Hematopoietic multipotent progenitor cell treated with erythropoietin and hydrocortisone succinate and interleukin-3 and kit ligand, for 6 days (in vitro differentiated cells): ENCODE measurements around the gene ITPRIP.

ENCODE experiments used
- DNase-seq: peaks from one replicate; pipeline ENCODE4 v3.0.0-alpha.2; 2015

The ITPRIP gene

DNA sequence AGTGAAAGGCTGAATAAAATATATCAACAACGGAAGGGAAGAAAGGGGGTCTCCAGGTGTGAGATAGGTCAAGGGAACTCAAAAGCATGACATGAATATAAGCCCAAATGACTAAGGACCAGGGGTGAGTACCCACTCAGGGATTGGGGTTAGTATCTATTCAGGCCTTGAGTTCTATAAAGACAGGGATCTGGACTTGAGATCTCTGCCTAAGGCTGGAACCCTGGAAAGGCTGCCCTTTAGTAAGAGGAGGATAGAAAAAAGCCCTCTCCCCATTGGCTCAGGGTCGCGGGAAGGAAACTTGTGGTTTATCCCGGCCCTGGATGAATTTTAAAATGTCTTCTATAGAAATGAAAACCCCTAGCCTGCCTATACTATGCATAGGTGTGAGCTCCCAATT, 2.4 kb upstream of the ITPRIP start:
- no peak for DNase-seq

DNA sequence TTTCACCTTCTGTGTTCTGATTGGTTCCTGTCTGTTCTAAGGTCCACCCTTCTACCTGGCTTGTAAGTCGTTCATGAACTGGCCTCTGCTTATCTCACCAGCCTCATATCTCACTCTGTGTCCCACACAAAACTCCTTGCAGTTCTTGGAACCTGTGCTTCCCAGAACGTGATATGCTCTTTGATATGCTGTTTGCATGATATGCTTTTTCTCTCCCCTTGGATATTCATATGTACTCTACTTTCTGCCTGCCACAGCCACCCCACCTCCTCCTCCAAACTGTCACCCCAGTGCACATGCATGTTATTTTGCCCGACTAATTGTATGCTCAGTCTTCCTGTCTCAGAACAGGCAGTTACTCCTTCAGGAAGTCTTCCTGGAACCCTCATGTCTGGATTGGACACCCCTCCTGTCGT, 1.9 kb upstream of the ITPRIP start:
- DNase-seq = peak; percentile 90

DNA sequence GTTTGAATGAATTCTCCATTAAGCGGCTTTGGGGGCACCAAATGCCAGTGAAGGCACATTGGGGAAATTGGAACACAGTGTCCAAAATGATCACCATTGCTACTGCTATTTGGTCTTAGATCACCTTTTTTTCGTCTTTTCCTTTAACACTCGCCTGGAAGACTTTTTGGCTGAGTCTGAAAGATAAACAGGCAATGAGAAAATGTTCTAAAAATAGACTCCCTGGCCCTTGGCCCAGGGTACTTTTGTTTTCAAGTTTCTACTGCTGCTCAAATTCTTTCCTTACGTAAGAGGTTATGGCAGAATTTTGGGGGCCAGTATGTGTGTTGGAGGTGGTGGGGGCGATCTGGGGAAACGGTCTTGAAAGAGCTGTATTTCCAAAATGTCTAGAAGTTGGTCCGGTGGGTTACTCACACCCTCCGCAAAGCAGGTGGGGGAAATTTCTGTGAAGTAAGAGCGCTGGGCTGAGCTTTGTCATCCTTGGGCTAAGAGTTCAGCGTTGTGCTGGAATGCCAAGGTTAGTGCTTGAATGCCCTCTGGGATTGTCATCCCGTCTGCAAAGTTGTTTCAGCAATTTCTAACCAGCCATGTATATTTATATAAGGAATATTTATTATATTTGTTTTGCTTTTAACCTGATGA, 1.3 kb upstream of the ITPRIP start:
- peak; percentile 52 for DNase-seq

DNA sequence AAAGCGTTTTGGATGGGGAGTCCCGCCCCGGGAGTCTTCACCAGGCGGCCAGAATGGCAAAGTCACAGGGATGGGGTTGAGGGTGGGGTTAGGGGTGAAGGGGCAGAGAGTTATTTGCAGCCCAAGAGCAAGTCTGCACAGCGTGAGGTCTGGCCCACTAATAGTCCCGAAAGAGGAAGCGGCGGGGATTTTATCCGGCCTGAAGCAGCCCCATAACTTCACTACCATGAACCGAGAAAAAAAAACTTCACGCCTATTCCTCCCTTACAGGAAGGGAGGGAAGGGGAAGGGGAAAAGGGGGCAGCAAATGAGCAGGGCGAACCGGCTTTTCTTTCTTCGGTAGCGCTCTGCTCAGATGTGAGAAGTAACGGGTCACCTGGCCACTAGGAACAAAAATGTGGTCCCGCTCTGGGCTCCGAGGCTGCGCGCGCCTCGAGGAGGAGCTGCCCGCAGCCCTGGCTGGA, 712 bp downstream of the ITPRIP start:
- DNase-seq = peak; percentile 73

DNA sequence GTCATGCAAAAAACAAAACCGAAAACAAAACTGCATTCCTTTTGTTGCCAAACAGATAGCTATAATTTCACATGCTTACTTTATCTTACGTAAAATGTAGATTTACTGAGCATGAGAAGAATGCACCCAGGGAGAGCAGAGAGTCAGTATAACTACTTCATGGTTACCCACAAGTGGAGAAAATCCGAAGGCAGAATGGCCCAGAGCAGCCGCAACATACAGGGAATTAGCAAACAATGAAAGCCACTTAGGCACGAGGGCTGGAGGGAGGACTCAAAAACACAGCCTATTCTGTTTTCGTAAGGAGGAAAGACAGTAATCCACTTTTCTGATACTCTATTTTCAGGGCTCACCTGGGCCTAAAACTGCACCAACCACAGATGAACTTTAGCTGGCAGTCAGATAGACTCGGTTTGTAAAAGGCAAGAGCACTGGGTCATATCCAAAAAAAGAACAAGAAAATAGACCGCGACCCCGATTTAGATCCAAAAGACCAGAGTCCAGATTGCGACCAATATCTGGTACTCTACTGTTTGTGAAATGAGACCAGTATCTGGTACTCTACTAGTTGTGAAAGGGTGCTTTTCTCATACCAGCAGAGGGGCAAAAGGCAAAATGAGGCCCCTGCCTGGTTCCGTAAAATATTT, 1.3 kb downstream of the ITPRIP start:
- DNase-seq = no peak

DNA sequence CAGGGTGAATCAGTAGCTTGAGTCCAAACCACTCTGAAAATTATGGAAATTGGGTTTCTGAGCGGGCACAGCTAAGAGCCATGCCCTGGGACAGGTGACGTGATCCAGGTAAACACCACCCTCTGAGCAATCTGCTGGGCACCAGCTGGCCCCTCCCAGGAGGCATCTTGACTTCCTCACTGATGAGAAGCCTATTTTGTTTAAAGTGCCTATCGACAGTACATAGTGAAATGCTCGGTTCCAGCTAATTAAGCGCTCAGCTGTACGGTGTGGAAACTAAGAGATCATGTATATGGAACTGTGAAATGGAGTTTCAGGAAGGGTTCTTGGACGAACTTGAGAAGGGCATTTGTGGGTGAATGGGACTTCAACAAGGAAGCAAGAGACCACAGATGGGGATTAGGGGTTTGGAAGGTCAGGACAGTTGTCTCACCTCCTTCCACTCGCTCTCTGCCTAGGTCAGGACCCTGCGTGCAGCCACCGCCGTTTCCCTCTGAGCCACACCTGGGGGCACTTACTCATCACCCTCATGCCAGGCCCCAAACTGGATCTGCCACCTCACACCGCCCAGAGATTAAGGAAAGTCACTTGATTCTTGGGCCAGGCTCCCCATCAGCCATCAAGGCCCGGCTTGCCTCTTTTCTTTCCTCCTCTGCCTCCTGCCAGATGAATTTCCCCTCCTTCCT, 3.2 kb downstream of the ITPRIP start:
- DNase-seq = no peak

DNA sequence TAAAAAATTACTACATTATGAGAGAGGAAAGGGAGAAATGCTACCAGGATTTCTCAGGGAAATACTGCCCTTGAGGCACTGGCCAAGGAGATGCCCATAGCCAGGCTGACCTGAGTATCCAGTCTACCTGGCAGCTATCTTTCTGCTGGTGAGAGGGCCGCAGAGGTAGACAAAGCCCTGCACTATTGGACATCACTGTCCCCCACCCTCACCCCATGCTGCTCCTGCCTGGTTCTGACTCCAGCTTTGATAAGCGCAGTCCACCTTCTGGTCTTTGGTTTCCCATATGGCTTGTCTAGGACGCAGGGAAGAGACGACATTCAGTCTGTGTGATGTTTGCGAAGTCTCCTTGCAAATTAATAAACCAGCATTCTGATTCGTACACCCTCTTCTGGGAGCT, 3.7 kb downstream of the ITPRIP start:
- DNase-seq = no peak

DNA sequence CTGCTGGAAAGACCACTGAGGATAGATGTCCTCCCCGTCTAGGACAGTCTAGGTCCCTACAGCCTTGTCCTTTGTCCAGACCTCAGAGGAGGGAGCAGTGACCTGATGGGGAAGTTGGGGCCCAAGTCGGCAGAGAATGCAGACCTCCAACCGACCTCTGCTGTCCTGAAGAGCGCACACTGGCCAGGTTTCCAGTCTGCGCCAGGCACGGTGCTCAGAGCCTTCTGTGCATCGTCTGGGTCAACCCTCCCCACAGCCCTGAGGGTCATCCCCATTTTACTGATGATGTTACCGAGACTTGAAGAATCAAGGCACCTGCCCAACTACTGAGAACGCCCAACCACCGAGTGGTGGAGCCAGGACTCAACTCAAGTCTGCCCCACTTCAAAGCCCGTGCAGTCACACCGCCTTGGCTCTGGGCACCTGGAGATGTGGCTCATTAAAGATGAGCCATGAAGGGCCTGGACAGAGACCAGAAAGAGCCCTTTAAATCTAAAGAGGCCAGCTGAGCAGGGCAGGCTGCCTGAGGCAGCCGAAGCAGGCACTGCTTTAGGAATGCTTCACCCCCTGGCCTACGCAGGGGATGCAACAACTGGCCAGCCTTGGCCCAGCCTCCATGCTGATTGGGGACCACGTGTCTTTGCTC, 4.4 kb downstream of the ITPRIP start:
- no peak for DNase-seq

DNA sequence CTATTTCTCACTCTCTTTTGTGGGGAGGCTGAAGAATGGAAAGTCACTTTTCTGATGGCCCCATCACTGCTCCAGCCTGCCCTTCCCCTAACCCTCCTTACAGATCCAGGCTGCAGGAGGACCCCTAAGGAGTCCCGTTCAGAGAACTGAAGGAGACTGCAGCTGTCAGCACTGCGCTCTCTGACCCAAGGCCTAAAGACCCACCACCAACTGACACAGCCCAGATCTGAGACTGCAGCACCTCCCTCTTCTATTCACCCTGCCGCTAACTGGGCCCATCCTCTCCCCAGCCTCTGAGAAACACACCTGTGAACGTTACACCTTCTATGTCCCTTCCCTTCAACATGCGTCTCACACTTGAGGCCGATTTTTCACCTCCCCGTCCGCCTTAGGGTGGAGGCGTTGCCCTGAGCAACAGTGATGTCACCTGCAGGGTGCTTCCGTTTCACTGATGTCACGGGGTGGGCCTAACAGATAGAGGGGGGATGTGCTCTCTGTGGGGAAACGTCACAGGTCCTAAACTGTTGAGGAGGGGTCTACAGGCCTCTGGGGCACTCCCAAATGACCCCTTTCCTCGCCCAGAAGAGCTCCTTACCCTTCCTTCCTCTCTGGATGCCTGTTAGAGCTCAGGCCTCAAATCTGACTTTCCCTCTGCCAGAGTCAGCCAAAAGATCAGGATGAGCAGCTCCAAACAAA, 5.1 kb downstream of the ITPRIP start:
- no peak for DNase-seq

DNA sequence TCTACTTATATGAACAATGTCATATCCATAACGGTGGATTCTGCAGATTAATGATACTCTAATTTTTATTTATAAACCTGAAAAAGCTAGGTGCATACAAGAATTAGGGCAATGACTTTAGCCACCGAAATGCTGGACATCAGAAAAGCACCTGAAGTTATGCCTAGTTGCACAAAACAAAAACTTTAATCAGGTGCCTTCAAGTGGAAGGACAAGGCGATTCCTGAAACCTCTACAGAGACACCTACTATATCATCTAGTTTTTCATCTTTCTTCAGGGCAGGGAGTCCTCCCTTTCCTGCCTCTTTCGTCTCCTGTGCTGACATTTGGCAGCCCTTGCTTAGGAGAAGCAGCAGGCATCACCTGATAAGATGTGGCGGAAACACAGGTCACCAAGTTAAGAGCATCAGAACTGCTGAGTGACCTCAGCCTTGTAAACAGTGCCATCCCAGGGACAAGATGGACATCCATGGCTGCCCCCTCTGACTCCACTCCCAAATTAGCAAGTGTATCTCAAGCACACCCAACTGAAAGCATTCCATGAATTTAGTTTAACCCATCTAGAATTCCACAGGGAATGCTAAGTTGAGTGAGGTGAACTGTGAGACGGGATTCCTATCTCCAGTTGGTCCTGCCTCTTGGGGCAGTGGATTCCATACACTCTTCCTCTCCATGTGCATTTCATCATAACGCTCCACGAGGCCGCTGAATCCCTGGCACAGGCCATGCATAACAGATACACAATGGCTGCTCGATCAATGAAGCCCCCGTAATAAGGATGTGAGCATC, 5.8 kb downstream of the ITPRIP start:
- peak; percentile 56 for DNase-seq

DNA sequence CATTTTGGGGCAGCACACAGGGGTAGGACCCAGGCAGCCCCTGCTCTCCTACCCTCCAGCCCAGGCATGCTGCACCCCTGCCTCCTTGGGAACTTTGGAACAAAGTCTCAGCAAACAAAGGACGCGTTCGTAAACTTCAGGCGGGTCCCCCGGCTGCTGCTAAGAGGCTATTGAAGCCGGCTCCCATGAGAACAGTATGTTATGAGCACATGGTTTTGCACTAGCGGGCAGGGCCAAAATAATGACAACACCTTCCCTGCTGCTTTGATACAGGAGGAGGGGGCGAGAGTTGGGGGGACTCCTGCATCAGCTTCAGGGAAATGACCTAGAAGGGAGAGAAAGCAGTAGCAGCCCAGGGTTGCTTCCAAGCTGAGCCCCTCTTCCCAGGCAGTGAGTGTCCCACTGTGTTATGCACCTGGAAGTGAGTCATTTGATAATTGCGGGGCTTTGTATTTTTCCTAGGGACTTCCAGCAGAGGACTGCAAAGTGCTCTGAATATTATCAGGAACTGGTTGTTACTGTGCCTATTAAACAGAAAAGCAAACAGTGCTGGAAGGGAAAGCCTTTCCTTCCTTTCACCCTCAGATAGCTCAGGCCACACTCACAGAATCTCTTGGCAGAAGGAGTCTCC, 6.9 kb downstream of the ITPRIP start:
- no peak for DNase-seq

DNA sequence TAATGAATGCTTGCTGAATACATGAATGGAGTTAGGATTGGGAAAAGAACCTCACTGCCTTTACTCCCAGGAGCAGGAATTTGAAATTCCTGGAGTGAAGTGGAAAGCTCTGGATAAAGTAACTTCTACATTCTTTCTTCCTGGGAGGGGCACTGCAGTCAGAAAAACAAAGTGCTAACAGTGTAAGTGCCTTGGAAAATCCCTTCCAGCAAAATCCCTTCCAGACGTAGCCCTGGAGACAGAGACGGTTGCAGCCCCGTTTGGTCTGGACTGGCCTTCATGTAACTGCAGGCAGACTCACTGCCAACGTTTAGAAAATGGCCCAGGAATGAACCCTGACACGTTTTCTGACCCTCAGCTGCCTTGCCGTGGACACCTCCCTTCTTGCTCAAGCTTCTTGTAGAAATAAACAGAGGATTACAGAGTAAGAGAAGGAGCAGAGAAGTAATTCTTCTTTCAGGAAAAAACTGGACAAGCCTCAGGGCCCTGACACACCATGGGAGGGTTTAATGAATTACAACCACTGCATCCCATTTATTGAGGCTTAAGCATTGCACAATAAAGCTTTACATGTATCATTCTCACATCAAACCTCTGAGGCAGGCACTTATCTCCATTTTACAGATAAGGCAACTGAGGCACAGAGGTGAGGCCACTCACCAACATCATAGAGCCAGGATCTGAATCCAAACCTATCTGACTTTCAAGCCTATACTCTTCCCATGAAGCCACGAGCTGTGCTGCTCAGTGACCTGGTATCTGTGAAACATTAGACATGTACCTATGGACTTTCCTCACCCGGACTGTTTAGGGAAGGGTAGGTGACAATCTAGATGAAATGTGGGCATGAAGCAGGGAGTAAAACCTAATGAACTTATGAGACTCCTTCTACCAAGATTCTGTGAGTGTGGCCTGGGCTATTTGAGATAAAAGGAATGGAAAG, 7.8 kb downstream of the ITPRIP start:
- DNase-seq = no peak

DNA sequence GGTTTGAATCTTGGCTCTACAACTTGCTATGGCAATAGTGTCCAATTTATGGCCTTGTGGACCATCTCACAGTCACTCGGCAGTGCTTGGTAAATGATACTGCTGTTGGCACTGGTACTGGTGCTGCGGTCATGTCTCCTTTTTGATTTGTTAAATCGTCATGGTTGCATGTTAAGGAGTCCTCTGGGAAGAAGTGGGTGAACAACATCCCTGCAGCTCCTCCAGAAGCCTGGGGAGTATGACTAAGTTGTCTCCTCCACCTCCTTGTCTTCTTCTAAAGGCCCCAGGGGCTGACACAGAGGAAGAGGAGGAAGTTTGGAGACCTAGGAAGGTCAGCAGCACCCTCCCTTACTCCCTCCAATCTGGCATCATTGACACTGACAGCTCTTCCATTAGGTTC, 8.5 kb downstream of the ITPRIP start:
- no peak for DNase-seq

DNA sequence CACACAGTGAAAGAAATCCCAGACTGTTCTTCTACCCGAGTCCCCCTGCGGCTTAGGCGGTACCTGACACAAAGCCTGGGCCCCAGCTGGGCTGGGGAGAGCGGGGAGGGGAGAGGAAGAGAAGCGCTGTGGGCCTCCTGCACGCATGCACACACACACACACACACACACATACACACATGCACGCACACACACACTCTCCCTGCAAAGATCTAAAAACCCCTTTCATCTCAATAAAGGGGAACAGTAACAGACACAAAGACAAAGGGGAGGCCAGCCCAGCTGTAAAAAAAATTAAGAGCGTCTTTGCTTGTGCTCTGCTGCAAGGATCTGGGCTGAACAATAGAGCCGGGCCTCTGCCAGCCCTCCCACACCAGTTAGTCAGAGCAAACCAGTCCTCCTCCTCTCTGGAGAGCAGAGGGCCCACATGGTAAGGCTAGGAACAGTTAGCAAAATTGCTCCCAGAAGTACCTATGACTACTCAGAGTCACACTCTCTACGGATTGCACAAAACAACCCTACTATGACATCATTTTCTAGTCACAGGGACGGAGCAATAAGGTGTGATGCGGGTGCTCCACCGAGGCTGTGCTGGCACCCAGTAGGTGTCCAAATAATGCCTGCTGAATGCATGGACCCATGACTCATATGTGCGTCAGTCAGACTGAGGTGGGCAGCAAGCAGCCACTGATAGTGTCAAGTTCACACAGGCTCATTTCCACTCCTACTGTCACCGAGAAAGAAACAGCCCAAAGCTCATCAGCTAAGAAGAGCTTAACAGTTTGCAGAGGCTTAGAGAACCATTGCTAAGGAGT, 9.2 kb downstream of the ITPRIP start:
- peak; percentile 56 for DNase-seq

DNA sequence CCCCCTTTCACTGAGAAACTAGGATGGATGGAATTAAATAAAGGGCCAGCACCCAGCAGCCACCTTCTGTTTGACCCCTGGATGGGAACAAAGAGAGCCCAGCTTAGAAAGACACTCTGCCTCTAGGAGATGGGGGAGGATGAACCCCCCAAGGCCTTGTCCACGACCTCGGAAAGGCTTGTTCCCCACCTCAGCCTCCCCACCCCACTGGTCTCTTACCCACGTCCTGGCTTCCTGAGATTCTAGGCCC, 9.7 kb downstream of the ITPRIP start:
- no peak for DNase-seq

DNA sequence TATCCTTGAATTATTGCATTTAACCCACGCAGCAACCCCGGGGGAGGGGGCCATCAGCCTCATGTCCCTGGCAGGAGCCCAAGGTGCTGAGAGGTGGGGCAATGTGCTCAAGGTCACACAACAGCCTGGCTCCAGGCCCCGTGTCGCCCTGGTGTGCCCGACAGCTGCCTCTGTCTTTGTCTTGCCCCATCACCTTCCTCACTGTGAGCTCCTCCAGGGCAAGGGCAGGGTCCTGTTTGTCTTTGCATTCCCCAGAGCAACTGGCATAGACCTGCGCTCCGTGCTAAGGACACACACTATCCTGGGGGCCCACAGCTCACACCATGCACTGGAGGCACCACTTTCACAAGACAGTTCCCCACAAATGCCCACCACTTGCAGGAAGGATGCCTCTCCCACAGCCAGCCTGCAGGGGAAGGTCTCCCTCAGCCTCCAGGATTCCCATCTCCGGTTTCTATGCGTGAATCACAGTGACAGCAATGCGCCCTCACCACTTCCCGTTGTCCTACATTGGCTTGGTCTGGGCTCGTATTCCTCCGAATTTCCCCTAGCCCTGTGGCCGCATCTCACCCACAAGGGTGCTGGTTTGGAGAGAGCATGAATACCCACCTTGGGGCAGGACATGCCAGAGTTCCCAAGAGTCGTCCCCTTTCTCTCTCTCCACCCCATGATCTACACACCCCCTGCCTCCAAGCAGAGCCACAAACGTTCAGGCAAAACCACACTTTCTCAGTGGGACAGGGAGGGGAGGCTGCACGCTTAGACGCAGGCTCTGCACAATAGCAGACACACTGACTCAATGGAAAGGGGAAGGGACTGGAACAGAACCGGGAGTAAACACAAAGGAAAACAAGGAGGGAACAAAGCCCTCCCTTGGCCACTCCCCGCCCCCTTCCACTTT, 10.3 kb downstream of the ITPRIP start:
- peak; percentile 40 for DNase-seq

DNA sequence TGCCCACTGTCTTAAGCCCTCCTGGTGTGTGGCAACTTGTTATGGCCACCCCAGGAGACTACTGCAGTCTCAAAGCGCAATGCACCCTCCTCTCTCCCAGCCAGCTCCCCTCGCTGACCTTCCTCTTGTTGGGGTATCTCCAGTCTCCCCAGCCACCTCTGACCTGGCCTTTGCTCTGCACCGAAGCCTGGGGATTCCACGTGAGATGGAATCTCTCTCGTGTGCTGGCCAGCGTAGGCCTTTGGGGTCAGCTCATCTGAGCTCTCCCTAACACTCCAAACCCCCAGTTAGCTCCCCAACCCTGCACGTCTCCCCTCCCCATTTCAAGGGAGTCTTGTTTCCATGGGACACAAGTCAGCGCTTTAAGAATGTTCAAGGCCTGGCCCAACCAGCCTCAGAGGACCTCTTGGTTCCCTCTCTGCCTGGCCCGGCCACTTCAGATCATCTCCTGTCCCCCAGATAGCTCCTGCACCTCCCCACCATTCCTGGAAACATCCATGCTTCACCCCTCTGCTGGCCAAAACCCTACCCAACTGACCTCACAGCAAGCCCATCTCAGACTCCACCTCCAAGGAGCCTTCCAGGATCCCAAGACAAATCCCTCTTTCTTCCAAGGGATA, 11.2 kb downstream of the ITPRIP start:
- no peak for DNase-seq
